Measurements from ENCODE around the gene PRAMEF7. TPM values are rescaled to one million over a fixed set of nuclear protein-coding genes. Genes with fewer than 3 reads are reported as not detected.
"Not testable (repeated sequence)": the region's sequence is repeated elsewhere in the genome, so short reads cannot be mapped to it uniquely, and the experiment has no call there.

Gene PRAMEF7
- not detected for total RNA-seq

DNA sequence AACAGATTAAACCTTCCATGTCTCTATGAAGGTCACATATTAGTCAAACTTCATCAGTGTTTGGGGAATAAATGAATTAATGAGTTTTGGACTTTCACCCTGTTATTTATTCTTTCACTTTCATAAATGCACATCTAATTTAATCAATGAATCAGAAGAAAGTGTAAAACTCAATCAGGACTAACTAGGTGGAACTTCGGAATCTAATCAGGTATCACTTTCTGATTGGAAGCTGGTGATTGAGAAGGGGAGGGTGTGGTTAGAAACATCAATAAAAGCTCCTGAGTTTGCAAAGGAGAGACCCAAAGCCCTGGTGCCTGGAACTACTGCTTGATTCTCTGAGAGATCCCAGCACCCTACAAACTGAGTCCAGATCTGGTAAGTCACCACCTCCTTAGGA, at the start of gene PRAMEF7:
Gene PRAMEF7, plus strand, starts transcription at position 301 of the 400 bp plus-strand sequence. CDS start 1,083 bp downstream, outside the sequence.
- H3K4me1 Mint-ChIP-seq (ENCODE audit: low read depth); H3K36me3 Mint-ChIP-seq (ENCODE audit: low read depth); H3K27me3 Mint-ChIP-seq (ENCODE audit: low read depth); H3K27ac Mint-ChIP-seq; H3K4me3 Mint-ChIP-seq; CTCF ChIA-PET; ATAC-seq; DNase-seq; POLR2A ChIA-PET; H3K9me3 Mint-ChIP-seq (ENCODE audit: insufficient read depth): not testable (repeated sequence)

DNA sequence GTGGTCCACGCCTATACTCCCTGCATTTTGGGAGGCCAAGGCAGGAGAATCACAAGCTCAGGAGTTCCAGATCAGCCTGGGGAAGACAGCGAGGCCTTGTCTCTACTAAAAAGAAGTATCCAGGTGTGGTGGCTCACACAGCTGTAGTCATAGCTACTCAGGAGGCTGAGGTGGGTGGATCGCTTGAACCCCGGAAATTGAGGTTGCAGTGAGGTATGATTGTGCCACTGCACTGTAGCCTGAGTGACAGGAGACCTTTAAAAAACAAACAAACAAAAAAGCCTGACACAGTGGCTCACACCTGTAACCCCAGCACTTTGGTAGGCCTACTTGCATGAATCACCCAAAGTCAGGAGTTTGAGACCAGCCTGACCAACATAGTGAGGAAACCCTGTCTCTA, 38.0 kb upstream of the PRAMEF7 start:
- H3K4me3 Mint-ChIP-seq; H3K9me3 Mint-ChIP-seq (ENCODE audit: insufficient read depth); H3K27ac Mint-ChIP-seq; ATAC-seq; POLR2A ChIA-PET; DNase-seq; H3K27me3 Mint-ChIP-seq (ENCODE audit: low read depth); CTCF ChIA-PET; H3K4me1 Mint-ChIP-seq (ENCODE audit: low read depth); H3K36me3 Mint-ChIP-seq (ENCODE audit: low read depth): not testable (repeated sequence)

DNA sequence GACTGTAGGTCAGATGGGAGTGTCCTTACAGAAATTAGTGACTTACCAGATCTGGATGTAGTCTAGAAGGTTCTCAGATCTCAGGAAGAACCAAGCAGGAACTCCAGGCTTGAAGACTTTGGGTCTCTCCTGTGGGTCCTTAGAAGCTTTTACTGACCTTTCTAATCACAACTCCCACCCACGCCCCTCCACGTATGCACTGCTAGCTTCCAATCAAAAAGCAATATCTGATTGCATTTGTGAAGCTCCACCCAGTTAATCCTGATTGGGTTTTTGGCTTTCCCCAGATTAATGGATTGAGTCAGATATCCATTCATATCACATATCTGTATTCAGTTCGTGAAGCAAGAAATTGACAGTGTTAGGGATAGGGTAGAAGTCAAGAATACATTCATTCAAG, 30.3 kb upstream of the PRAMEF7 start, which contains the start of gene PRAMEF4:
Gene PRAMEF4, minus strand, starts transcription at position 101 of the 400 bp plus-strand sequence. CDS start 2,807 bp downstream, outside the sequence.
- CTCF ChIA-PET; H3K27me3 Mint-ChIP-seq (ENCODE audit: low read depth); DNase-seq; H3K4me1 Mint-ChIP-seq (ENCODE audit: low read depth); ATAC-seq; H3K4me3 Mint-ChIP-seq; H3K27ac Mint-ChIP-seq; H3K9me3 Mint-ChIP-seq (ENCODE audit: insufficient read depth); H3K36me3 Mint-ChIP-seq (ENCODE audit: low read depth); POLR2A ChIA-PET: not testable (repeated sequence)

DNA sequence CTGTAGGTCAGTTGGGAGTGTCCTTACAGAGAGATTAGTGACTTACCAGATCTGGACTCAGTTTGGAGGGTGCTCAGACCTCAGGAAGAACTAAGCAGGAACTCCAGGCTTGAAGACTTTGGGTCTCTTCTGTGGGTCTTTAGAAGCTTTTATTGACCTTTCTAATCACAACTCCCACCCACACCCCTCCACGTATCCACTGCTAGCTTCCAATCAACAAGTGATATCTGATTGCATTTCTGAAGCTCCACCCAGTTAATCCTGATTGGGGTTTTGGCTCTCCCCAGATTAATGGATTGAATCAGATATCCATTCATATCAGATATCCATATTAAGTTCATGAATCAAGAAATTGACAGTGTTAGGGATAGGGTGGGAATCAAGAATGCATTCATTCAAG, 18.2 kb upstream of the PRAMEF7 start, which contains the start of gene PRAMEF10:
Gene PRAMEF10, minus strand, starts transcription at position 101 of the 400 bp plus-strand sequence. CDS start 2,423 bp downstream, outside the sequence.
- H3K27ac Mint-ChIP-seq; H3K4me3 Mint-ChIP-seq; H3K4me1 Mint-ChIP-seq (ENCODE audit: low read depth); ATAC-seq; H3K9me3 Mint-ChIP-seq (ENCODE audit: insufficient read depth); CTCF ChIA-PET; H3K27me3 Mint-ChIP-seq (ENCODE audit: low read depth); DNase-seq; H3K36me3 Mint-ChIP-seq (ENCODE audit: low read depth); POLR2A ChIA-PET: not testable (repeated sequence)

DNA sequence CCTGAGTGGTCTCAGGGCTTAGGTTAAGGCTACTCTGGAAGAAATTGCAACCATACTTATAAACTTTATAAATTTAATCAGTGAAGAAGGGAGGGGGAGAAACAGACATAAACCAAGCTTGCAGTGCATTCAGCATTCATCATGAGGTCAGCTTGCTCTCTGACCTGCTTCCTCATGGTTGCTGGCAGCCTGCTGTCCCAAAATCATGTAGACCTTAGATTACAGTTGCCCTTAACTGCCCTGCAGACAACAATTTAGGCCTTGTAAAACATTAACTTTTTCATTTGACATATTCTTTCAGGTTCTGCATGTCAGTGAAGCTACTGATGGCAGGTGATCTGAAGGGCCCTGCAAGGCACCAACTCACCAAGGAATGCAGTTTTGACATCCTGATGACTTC, 17.2 kb upstream of the PRAMEF7 start:
- H3K27me3 Mint-ChIP-seq (ENCODE audit: low read depth); POLR2A ChIA-PET; ATAC-seq; H3K4me3 Mint-ChIP-seq; H3K9me3 Mint-ChIP-seq (ENCODE audit: insufficient read depth); H3K4me1 Mint-ChIP-seq (ENCODE audit: low read depth); CTCF ChIA-PET; DNase-seq; H3K27ac Mint-ChIP-seq; H3K36me3 Mint-ChIP-seq (ENCODE audit: low read depth): not testable (repeated sequence)

- ATAC-seq; H3K36me3 Mint-ChIP-seq (ENCODE audit: low read depth); H3K9me3 Mint-ChIP-seq (ENCODE audit: insufficient read depth); DNase-seq; POLR2A ChIA-PET; H3K27me3 Mint-ChIP-seq (ENCODE audit: low read depth); H3K4me1 Mint-ChIP-seq (ENCODE audit: low read depth); CTCF ChIA-PET; H3K27ac Mint-ChIP-seq; H3K4me3 Mint-ChIP-seq: not testable (repeated sequence)
Observed at GRCh38 chr1:12903793-12904572, 12.4 kb upstream of the PRAMEF7 start.

DNA sequence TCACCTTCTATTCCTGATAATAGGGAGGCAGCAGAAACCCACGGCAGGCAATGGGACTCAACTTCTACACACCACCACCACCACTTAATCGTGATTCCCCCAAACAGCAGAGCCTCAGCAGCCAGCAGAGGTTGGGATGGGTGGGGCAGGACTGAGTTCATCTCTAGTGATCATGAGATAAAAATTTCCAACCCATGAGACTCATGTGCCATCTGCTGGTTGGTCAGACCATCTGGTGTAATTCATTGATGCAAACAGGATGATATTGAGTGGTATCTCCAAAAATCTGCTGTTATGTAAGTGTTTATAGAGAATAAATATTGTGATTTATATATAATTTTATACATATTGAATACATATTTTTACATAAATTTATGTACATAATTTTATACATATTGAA, 5.3 kb downstream of the PRAMEF7 start:
- DNase-seq; H3K27me3 Mint-ChIP-seq (ENCODE audit: low read depth); H3K4me1 Mint-ChIP-seq (ENCODE audit: low read depth); H3K9me3 Mint-ChIP-seq (ENCODE audit: insufficient read depth); H3K27ac Mint-ChIP-seq; CTCF ChIA-PET; H3K4me3 Mint-ChIP-seq; POLR2A ChIA-PET; H3K36me3 Mint-ChIP-seq (ENCODE audit: low read depth); ATAC-seq: not testable (repeated sequence)

DNA sequence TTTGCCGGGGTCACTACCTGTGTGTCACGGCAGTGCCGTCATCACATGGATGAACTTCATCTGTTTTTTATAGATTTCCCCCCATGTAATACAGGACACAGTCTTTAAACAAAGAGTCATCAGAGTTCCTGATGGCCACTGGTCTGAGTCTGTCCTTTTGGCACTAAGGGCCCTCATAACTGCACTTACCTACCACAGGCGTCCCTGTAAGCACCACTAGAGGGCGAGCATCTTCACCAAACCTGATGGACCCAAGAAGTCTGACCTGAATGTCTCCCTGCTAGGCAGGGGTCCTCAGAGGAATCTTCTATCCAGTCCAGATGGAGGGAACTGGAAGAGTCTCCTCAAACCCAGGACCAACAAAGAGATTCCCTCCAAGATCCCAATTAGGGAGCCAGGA, 8.0 kb downstream of the PRAMEF7 start:
- H3K27me3 Mint-ChIP-seq (ENCODE audit: low read depth); CTCF ChIA-PET; H3K4me3 Mint-ChIP-seq; H3K4me1 Mint-ChIP-seq (ENCODE audit: low read depth); H3K36me3 Mint-ChIP-seq (ENCODE audit: low read depth); H3K9me3 Mint-ChIP-seq (ENCODE audit: insufficient read depth); H3K27ac Mint-ChIP-seq; ATAC-seq; POLR2A ChIA-PET; DNase-seq: not testable (repeated sequence)

GRCh38 chr1:12947480-12947879, 31.1 kb downstream of the PRAMEF7 start, which contains the start of gene PRAMEF6:
Gene PRAMEF6, minus strand, starts transcription at chr1:12947580. Its CDS starts 5,062 bp downstream, at chr1:12942518.
- CTCF ChIA-PET; H3K4me1 Mint-ChIP-seq (ENCODE audit: low read depth); POLR2A ChIA-PET; H3K9me3 Mint-ChIP-seq (ENCODE audit: insufficient read depth); H3K4me3 Mint-ChIP-seq; H3K27ac Mint-ChIP-seq; ATAC-seq; DNase-seq; H3K27me3 Mint-ChIP-seq (ENCODE audit: low read depth); H3K36me3 Mint-ChIP-seq (ENCODE audit: low read depth): not testable (repeated sequence)

Other genes with a start within 250 kb of the PRAMEF7 start
- not detected for gene AADACL3, start 200.5 kb upstream of the PRAMEF7 start, total RNA-seq
- gene CFAP107, start 170.4 kb upstream of the PRAMEF7 start, total RNA-seq, result not detected
- gene PRAMEF12, start 142.9 kb upstream of the PRAMEF7 start, total RNA-seq, result not detected
- not detected for gene PRAMEF1, start 125.2 kb upstream of the PRAMEF7 start, total RNA-seq
- gene PRAMEF11, start 85.2 kb upstream of the PRAMEF7 start, total RNA-seq, result not detected
- not detected for gene HNRNPCL1, start 67.9 kb upstream of the PRAMEF7 start, total RNA-seq
- gene PRAMEF2, start 59.5 kb upstream of the PRAMEF7 start, total RNA-seq, result not detected
- not detected for gene PRAMEF4, start 30.4 kb upstream of the PRAMEF7 start, total RNA-seq
- gene PRAMEF10, start 18.3 kb upstream of the PRAMEF7 start, total RNA-seq, result not detected
- not detected for gene PRAMEF6, start 31.0 kb downstream of the PRAMEF7 start, total RNA-seq
- gene PRAMEF27, start 140.0 kb downstream of the PRAMEF7 start, total RNA-seq, result not detected
- gene HNRNPCL3, start 144.2 kb downstream of the PRAMEF7 start, total RNA-seq, result not detected
- gene PRAMEF25, start 154.2 kb downstream of the PRAMEF7 start, total RNA-seq, result not detected
- not detected for gene HNRNPCL2, start 200.2 kb downstream of the PRAMEF7 start, total RNA-seq
- gene PRAMEF26, start 239.4 kb downstream of the PRAMEF7 start, total RNA-seq, result not detected
- not detected for gene HNRNPCL4, start 249.0 kb downstream of the PRAMEF7 start, total RNA-seq